ENCODE measurements around the gene LRRC41. TPM values are rescaled to one million over a fixed set of nuclear protein-coding genes. Genes with fewer than 3 reads are reported as not detected.
"Not testable (repeated sequence)": the region's sequence is repeated elsewhere in the genome, so short reads cannot be mapped to it uniquely, and the experiment has no call there.

The LRRC41 gene
- polyA plus RNA-seq, 3 donors: 22.9 to 50.9 (median 47.4) TPM

GRCh38 chr1:46340404-46341221 lies 37.2 kb upstream of the LRRC41 start, which contains the start of gene NSUN4:
TSS of gene NSUN4 (plus strand) at chr1:46340807. CDS start at chr1:46340827, 20 bp downstream.
- peak within 1 kb of the TSS; percentile 87 for H3K4me2 ChIP-seq (replicated peaks; ENCODE audit: extremely low read depth, low read length, poor library complexity, severe bottlenecking)
- Mint-ChIP-seq H3K9me3 (peaks cover 0 to 2% (median 0%) of the 10 kb centered on the region in 7 donors), H3K4me3 (peak within 1 kb of the TSS; percentile 100), H3K4me1 (peaks cover 27% of the 10 kb centered on the region), H3K27ac (peak within 1 kb of the TSS; percentile 99 to 100 (median 100)), H3K27me3 (ENCODE audit: low read depth in 3 of 3) (peaks cover 0 to 1% (median 0%) of the 10 kb centered on the region in 3 donors), H3K36me3 (peaks cover 32 to 36% of the 10 kb centered on the region in 2 donors)
- H2AFZ ChIP-seq (ENCODE audit: insufficient read depth, low read depth, low read length, poor library complexity, severe bottlenecking): peak within 1 kb of the TSS; percentile 80
- intact Hi-C loops (cut with micrococcal nuclease): loop anchor here (1.0 to 5.0 kb wide), 2 partner anchors 37 to 38 kb away; partner anchors contain the start of genes LRRC41 (in 2 of the 2) and UQCRH (in 2 of the 2)
- H3K4me3 ChIP-seq (replicated peaks in 1 of 3; ENCODE audit: low read depth in 2 of 3, low read length in 3 of 3): peak within 1 kb of the TSS; percentile 53 to 94 (median 61)
- peaks cover 19 to 24% of the 10 kb centered on the region in 2 donors for H3K4me1 ChIP-seq (ENCODE audit: control insufficient read depth in 1 of 2, insufficient read depth in 2 of 2, low read length in 2 of 2)
- TF ChIP-seq, protein P1, sequence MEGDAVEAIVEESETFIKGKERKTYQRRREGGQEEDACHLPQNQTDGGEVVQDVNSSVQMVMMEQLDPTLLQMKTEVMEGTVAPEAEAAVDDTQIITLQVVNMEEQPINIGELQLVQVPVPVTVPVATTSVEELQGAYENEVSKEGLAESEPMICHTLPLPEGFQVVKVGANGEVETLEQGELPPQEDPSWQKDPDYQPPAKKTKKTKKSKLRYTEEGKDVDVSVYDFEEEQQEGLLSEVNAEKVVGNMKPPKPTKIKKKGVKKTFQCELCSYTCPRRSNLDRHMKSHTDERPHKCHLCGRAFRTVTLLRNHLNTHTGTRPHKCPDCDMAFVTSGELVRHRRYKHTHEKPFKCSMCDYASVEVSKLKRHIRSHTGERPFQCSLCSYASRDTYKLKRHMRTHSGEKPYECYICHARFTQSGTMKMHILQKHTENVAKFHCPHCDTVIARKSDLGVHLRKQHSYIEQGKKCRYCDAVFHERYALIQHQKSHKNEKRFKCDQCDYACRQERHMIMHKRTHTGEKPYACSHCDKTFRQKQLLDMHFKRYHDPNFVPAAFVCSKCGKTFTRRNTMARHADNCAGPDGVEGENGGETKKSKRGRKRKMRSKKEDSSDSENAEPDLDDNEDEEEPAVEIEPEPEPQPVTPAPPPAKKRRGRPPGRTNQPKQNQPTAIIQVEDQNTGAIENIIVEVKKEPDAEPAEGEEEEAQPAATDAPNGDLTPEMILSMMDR (IDR thresholded peaks at IDR 0.05): peak; percentile 73
- no peaks in the 10 kb centered on the region for H3K27me3 ChIP-seq (ENCODE audit: control insufficient read depth in 2 of 2, insufficient read depth in 2 of 2, low read length in 2 of 2)
- H3K9ac ChIP-seq (ENCODE audit: insufficient read depth, low read length, poor library complexity, severe bottlenecking): peak within 1 kb of the TSS; percentile 88
- under 1% methylated on average over 53 of the region's 53 CpGs for WGBS (ENCODE audit: insufficient coverage)
- peak within 1 kb of the TSS; percentile 96 to 97 for H3K27ac ChIP-seq (ENCODE audit: low read depth in 1 of 2, low read length in 2 of 2)
- H3K36me3 ChIP-seq (replicated peaks in 1 of 2; ENCODE audit: control insufficient read depth in 1 of 2, insufficient read depth in 2 of 2, low read length in 2 of 2): peaks cover 28 to 30% of the 10 kb centered on the region in 2 donors
- peaks cover 4% of the 10 kb centered on the region for H4K20me1 ChIP-seq (ENCODE audit: insufficient read depth, low read length)
- DNase-seq: peak; percentile 95 to 98 (median 97)
- peaks cover 26% of the 10 kb centered on the region for H3K79me2 ChIP-seq (ENCODE audit: insufficient read depth, low read length)
- no peaks in the 10 kb centered on the region for H3K9me3 ChIP-seq (replicated peaks in 1 of 2; ENCODE audit: control insufficient read depth in 1 of 2, insufficient read depth in 1 of 2, low read length in 2 of 2)

GRCh38 chr1:46337409-46337808 lies 34.0 kb upstream of the LRRC41 start:
- H3K27me3 Mint-ChIP-seq (ENCODE audit: low read depth in 3 of 3); H3K36me3 ChIP-seq (replicated peaks in 1 of 2; ENCODE audit: control insufficient read depth in 1 of 2, insufficient read depth in 2 of 2, low read length in 2 of 2); H3K36me3 Mint-ChIP-seq; H2AFZ ChIP-seq (ENCODE audit: insufficient read depth, low read depth, low read length, poor library complexity, severe bottlenecking); H3K27ac ChIP-seq (ENCODE audit: low read depth in 1 of 2, low read length in 2 of 2); H3K9me3 Mint-ChIP-seq; H3K9me3 ChIP-seq (replicated peaks in 1 of 2; ENCODE audit: control insufficient read depth in 1 of 2, insufficient read depth in 1 of 2, low read length in 2 of 2); H4K20me1 ChIP-seq (ENCODE audit: insufficient read depth, low read length); H3K4me3 ChIP-seq (replicated peaks in 1 of 3; ENCODE audit: low read depth in 2 of 3, low read length in 3 of 3); DNase-seq; H3K27me3 ChIP-seq (ENCODE audit: control insufficient read depth in 2 of 2, insufficient read depth in 2 of 2, low read length in 2 of 2); H3K4me2 ChIP-seq (replicated peaks; ENCODE audit: extremely low read depth, low read length, poor library complexity, severe bottlenecking); H3K4me3 Mint-ChIP-seq; H3K9ac ChIP-seq (ENCODE audit: insufficient read depth, low read length, poor library complexity, severe bottlenecking): not testable (repeated sequence)
- WGBS (ENCODE audit: insufficient coverage): no CpG with 5 or more reads among the region's 14 CpGs
- H3K27ac Mint-ChIP-seq: peak overlapping the region in 1 of 7 donors; percentile 53
- H3K79me2 ChIP-seq (ENCODE audit: insufficient read depth, low read length): peaks cover 13% of the 10 kb centered on the region
- H3K4me1 Mint-ChIP-seq: peaks cover 24% of the 10 kb centered on the region
- intact Hi-C loops (cut with micrococcal nuclease): loop anchor here in 1 of 2 donors (10.0 kb wide), 1 partner anchor 187 kb away; no protein-coding TSS in a partner anchor
- peaks cover 22 to 32% of the 10 kb centered on the region in 2 donors for H3K4me1 ChIP-seq (ENCODE audit: control insufficient read depth in 1 of 2, insufficient read depth in 2 of 2, low read length in 2 of 2)
